Activated T-cell treated with anti-CD3 and anti-CD28 coated beads for 48 hours (primary cell): Measurements from ENCODE around the gene ARHGAP42.

Experiments used
- DNase-seq: peaks from one replicate; pipeline ENCODE4 v3.0.0-alpha.2; 2020; ENCODE audit warnings: low read depth

ARHGAP42 gene

DNA sequence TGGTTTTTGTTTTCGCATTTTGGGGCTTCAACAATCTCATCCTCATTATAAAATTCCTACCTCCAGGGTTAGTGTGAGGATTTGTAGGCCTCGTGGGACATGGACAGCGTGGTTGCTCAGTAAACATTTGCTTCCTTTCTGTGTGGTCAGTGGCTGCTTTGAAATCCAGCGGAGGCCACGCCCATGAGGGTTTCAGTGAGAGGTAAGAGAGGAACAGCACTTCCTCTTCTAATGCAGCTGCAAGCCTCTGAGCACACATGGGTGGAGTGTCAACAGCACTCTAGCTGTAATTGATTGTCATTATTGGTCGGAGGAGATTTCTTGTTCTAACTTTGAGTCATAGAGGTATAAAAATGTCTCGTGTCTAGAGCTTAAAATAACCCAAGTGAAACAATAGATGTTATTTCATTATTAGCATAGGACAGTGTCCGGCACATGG lies 6.0 kb upstream of the ARHGAP42 start:
- DNase-seq: no peak

GRCh38 chr11:100682247-100682969 lies 4.7 kb upstream of the ARHGAP42 start:
- no peak for DNase-seq

DNA sequence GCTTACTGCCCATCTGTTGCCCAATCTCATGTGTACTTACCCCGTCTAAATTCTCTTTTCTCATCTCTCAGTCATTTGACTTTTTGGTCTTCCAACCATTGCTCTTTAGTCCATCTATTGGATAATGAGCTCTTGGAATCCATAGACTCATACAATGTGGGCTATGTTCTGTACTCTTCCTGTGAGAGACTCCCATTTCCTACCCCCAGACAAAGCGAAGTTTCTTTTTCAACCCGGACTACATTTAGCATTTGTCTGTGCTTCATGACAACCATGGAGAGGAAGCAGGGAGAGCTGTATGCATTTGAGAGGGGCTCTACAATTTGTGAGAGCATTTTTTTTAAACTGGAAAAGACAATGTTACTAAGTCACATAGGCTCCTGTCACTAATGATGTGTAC lies 4.0 kb upstream of the ARHGAP42 start:
- DNase-seq: no peak

- DNase-seq: no peak
Observed at GRCh38 chr11:100684101-100685065, 2.7 kb upstream of the ARHGAP42 start.

- no peak for DNase-seq
Observed at GRCh38 chr11:100686476-100687053, 523 bp upstream of the ARHGAP42 start.

DNA sequence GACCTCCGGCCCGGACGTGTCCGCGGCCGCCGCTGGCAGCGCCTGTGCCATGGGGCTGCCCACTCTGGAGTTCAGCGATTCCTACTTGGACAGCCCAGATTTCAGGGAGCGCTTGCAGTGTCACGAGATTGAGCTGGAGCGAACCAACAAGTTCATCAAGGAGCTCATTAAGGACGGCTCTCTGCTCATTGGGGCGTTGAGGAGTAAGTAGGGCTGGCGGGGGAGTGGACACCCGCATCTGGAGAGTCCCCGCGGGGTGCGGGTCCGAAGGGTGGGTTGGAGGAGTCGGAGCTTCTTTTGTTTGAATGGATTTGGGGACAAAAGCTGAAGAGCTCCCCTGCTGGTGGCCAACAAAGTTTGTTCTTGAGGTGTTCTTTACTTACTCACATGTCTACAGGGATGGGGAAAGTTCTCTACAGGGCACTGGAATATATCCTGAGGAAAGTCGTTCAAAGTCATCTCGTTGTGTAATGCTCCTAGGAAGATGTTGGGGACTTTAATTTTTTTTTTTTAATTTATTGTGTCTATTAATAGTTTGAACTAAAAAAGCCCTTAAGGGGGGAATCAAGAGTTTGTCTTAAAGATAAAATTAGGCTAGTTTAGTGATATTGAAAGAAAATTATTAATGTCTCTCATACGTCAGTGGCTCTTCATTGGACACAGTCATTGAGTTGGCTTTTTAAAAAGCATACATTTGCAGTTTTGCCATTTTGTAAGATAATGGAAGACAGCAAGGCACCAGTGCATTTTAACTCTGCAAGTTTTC lies 725 bp downstream of the ARHGAP42 start:
- DNase-seq: no peak

DNA sequence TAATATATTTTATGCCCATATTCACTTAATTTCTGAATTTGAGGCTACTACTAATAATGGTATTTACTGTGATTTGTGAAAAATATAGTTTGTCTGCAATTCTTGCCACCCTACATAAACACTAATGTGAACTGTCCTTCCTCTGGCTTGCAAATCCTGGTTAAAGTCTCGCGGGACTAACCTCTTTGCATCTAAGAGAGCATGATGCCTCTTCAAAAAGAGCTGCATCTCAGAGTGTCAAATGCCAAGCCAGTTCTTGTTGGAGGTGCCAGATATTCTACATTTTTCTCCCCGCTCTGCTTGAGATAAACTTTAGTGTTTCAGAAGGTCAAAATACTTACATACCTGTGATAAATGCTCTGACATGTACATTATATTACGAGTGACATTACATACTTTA lies 2.1 kb downstream of the ARHGAP42 start:
- DNase-seq: no peak

DNA sequence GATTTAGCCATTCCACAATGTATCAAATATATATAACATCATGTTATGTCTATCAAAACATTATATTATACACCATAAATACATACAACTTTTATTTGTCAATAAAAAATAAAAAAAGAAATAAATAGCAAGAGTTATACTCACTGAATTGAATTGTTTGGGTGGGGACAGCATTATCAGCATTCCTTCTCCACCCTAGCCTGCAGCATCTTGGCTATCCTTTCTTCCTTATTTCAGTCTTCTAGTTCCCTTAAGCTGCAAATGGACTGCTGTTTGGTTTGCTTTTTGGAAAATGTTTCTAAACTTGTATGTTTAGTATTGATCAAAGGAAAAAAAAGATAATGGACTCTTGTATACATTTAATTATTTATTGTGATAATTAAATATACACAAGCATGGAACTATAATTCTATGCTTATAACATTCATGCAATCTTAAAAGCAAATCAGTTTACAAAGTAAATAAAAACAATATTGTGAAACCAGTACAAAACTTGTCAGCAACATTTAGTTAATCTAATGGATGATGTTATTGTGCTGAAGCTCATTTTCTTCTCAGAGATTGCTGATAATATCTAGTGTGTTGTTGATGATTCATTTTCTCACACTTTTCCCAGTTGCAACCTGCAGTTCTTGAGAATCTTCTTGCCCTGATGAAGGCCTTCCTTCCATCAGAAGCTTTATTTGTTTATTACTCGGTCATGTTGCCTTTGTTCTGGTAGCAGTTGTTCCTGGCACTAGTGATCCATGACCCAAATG lies 5.0 kb downstream of the ARHGAP42 start:
- no peak for DNase-seq

GRCh38 chr11:100695911-100696310 lies 8.8 kb downstream of the ARHGAP42 start:
- DNase-seq: no peak

GRCh38 chr11:100703139-100703538 lies 16.1 kb downstream of the ARHGAP42 start:
- DNase-seq: no peak

DNA sequence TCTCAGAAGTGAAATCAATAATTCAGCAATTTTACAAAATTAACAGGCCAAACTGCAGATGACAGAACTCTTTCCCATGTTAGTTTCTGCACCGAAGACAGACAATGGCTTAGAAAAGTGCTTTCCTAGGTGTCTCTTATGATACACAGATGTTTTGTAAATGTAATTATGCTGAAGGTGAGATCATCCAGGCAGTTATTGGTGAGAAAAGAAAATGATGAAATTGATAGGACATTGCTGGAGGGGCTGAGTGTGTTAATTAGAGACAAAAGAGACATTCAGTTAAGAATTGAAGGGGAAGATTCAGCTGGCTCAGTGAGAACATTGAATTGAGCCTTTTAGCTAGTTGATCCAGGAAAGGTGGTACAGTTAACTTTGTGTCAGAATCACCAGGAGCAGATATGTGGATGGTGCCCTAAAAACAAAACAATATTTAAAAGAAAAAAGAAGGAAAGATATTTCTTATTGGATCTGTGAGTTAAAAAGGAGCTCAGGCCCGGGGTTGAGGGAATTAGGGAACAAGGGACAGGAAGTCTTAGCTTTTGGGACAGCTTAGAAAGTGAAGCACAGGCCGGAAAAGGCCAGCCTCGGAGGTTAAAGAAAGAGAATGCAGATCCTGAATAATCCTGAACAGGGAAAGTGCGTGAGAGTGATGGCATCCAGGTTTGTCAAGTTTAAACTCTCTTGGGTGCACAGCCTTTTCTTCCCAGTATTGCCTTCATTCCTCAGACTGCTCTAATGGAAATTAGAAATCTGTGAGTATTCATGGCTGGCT lies 16.9 kb downstream of the ARHGAP42 start:
- no peak for DNase-seq

GRCh38 chr11:100705447-100705846 lies 18.4 kb downstream of the ARHGAP42 start:
- no peak for DNase-seq

DNA sequence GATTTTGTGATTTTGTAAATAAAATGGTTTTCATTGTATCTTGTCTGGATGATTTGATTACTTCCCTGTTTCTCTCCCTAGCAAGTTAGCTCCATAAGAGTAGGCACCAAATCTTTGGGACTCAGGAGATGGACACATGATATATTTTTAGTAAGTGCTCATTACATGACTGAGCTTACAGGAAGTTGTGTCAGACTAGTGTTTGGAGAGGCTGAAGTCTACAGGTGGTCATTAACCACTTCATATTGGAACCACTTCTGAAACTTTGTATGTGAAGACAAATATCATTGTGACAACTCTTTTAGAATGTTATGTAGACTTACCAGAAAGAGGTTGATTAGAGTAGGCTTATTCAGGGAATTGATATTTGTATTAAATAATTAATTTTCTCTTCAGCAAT lies 19.1 kb downstream of the ARHGAP42 start:
- no peak for DNase-seq

DNA sequence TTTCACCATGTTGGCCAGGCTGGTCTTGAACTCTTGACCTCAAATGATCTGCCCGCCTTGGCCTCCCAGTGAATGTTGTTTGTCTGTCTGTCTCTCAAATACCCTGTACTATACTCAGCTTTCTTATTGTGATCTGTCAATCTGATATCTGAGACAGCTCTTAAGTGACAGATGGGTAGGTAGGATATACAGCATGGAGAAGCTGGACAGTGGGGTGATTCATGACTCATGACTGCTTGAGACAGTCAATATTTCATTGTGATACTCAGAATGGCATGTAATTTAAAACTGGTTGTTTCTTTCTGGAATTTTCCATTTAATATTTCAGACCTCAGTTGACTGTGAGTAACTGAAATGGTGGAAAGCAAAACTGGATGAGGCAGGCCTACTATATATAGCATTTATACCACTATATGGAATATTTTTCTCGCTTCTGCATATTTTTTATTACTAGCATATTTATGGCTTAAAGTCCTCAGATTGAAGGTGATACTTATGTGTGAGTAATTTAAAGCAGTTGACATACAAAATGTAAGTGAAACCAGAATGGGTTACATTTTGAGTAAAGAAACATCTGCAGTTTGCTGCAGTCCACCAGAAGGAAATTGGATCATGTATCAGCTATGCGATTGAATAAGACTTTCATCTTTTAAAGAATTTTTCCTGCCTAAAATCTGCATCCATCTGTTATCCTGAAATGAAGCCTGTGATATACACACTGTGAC lies 22.3 kb downstream of the ARHGAP42 start:
- no peak for DNase-seq

DNA sequence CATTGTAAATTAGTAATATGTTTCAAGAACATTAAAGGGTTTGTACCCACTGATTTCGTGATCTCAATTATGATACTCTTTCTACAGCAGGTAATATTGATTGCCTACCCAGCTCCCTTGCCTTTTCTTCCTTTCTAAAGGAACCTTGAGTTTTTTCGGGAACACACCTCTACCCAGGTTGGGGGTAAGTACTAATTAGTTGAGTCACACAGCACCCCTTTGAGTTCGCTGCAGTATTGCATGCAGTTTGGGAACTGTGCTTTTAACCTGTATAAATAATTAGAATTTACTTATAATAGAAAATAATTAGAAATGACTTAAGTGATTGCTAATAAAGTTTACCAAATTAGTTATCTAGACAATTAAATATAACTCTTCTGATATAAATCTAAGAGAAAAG lies 24.9 kb downstream of the ARHGAP42 start:
- no peak for DNase-seq

DNA sequence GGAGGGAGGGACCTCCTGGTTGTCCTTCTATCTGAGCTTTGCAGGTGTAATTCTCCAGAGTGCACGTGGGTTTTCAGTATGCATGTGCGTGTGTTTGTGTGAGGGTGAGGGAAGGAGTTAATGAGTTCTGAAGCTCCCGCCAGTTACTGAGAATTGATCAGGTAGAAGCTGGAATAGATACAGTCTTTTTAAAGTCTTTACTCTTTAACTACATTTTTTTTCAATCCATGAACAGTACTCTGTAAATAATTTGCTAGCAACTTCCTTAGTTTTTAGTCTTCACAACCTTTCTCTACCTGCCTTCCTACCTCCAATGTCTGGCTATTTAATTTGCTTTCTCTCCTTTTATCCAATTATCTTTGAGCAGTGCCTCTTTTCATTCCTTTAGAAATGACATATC lies 25.5 kb downstream of the ARHGAP42 start:
- DNase-seq: no peak

DNA sequence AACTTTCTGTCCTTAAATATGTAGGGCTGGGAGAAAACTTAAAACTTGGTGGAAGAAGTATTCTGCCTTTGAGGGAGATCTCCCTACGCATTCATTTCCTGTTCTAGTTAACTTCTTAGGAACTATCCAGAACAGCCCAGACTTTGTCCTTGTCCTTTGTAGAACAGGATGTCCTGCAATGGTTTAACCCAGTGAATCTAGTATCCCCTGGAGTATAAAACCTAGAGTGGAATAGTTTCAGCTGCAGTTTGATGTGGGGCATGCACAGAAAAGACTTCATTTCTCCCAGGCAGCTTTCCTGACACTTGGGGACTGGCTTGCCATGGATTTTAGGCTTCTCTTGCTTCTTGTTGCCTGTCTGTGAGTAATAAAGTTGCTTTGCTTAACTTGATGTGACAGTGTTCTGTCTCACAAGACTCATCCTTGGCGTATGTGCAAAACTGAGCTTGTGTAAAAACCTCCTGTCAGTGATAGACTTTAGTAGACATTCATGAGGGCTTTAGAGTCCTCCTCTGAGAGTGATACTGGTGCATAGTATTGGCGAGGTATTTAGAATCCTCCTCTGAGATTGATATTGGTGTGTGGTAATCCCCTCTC lies 28.2 kb downstream of the ARHGAP42 start:
- DNase-seq: no peak

- DNase-seq: no peak
Observed at GRCh38 chr11:100716838-100717237, 29.8 kb downstream of the ARHGAP42 start.

DNA sequence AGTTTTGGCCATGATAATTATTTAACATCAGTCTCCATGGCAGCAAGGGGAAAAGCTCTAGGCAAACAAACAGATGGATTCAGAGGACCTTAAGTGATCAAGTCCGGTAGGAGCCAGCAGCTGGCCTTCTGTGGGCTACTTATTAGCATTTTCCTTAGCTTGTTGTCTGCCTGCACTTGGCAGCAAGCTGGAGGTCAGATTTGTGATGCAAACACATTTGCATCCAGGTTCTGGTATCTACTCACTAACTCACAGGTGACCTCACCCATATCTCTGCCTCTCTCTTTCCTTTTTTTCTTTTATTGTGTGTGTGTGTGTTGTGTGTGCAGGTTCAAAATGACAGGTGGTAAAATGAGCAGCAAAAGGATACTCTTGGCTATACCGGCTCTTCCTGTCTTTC lies 32.3 kb downstream of the ARHGAP42 start:
- DNase-seq: no peak
